ENCODE results near the gene OR51B4. TPM values are rescaled to one million over a fixed set of nuclear protein-coding genes. Genes with fewer than 3 reads are reported as not detected.

Gene OR51B4
- total and polyA plus RNA-seq, 2 donors (not counting 1 experiment from before 2014, with no cell fraction given) = 0.17 TPM; not detected in 1

DNA sequence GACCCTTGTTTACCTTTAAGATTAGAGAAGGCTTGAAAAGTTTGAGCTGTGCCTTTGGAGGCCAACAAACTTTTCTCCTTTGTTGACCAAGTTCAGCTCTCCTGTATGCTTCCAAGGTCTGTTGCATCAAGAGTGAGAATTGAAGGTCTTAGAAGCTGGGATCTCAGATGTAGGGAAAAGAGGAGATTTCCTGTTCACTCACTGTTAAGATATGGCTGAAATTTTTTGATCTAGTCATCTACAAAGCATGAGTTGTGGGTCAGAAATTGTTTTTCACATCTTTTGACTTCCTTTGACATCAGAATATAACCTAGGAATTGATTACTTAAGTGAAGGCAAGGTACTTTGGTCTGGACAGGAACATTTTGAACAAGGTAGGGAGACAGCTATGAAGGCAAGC is 12.1 kb downstream of the OR51B4 start:
- no peak overlapping the region for H3K4me3 ChIP-seq (replicated peaks in 1 of 4; ENCODE audit: control extremely low read depth in 1 of 4, insufficient read depth in 1 of 4, low read depth in 3 of 4, low read length in 4 of 4)
- no peaks in the 10 kb centered on the region for H3K36me3 ChIP-seq (ENCODE audit: control insufficient read depth, insufficient read depth, low read length)
- H4K20me1 ChIP-seq (ENCODE audit: control insufficient read depth, extremely low read depth, insufficient read depth, low read length) = no peaks in the 10 kb centered on the region
- peaks cover 2% of the 10 kb centered on the region for H3K4me1 ChIP-seq (ENCODE audit: control insufficient read depth, extremely low read depth, insufficient read depth, low read length)
- H3K27ac ChIP-seq (ENCODE audit: insufficient read depth, low read length) = no peak overlapping the region
- TF ChIP-seq, protein P1, sequence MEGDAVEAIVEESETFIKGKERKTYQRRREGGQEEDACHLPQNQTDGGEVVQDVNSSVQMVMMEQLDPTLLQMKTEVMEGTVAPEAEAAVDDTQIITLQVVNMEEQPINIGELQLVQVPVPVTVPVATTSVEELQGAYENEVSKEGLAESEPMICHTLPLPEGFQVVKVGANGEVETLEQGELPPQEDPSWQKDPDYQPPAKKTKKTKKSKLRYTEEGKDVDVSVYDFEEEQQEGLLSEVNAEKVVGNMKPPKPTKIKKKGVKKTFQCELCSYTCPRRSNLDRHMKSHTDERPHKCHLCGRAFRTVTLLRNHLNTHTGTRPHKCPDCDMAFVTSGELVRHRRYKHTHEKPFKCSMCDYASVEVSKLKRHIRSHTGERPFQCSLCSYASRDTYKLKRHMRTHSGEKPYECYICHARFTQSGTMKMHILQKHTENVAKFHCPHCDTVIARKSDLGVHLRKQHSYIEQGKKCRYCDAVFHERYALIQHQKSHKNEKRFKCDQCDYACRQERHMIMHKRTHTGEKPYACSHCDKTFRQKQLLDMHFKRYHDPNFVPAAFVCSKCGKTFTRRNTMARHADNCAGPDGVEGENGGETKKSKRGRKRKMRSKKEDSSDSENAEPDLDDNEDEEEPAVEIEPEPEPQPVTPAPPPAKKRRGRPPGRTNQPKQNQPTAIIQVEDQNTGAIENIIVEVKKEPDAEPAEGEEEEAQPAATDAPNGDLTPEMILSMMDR (conservative IDR thresholded peaks at IDR 0.05 in 1 of 2, IDR thresholded peaks at IDR 0.05 in 1 of 2; ENCODE audit: low read depth in 1 of 2, low read length in 2 of 2) = no peak
- no peak for TF ChIP-seq EZH2 (IDR thresholded peaks at IDR 0.05; ENCODE audit: low read length, missing control alignments)
- DNase-seq (ENCODE audit: low read depth in 2 of 2) = peak in 1 of 2 donors; percentile 12
- peak overlapping the region; percentile 33 for H2AFZ ChIP-seq (ENCODE audit: low read length)
- H3K9ac ChIP-seq (ENCODE audit: insufficient read depth, low read length) = no peak overlapping the region
- no peak overlapping the region for H3K4me2 ChIP-seq (ENCODE audit: extremely low read depth, insufficient read depth, low read length)
- no peaks in the 10 kb centered on the region for H3K27me3 ChIP-seq (ENCODE audit: control insufficient read depth, insufficient read depth, low read length)
- no peaks in the 10 kb centered on the region for H3K79me2 ChIP-seq (ENCODE audit: control insufficient read depth, insufficient read depth, low read length)
- H3K9me3 ChIP-seq (ENCODE audit: control insufficient read depth, insufficient read depth, low read depth, low read length) = no peaks in the 10 kb centered on the region

- no peaks in the 10 kb centered on the region for H3K79me2 ChIP-seq (ENCODE audit: control insufficient read depth, insufficient read depth, low read length)
- peak in 1 of 2 donors; percentile 49 for DNase-seq (ENCODE audit: low read depth in 2 of 2)
- no peak overlapping the region for H3K4me2 ChIP-seq (ENCODE audit: extremely low read depth, insufficient read depth, low read length)
- H3K27ac ChIP-seq (ENCODE audit: insufficient read depth, low read length) = no peak overlapping the region
- no peak overlapping the region for H2AFZ ChIP-seq (ENCODE audit: low read length)
- no peaks in the 10 kb centered on the region for H3K9me3 ChIP-seq (ENCODE audit: control insufficient read depth, insufficient read depth, low read depth, low read length)
- H3K9ac ChIP-seq (ENCODE audit: insufficient read depth, low read length) = no peak overlapping the region
- TF ChIP-seq, protein P1 (conservative IDR thresholded peaks at IDR 0.05 in 1 of 2, IDR thresholded peaks at IDR 0.05 in 1 of 2; ENCODE audit: low read depth in 1 of 2, low read length in 2 of 2) = no peak
- TF ChIP-seq EZH2 (IDR thresholded peaks at IDR 0.05; ENCODE audit: low read length, missing control alignments) = no peak
- no peaks in the 10 kb centered on the region for H3K36me3 ChIP-seq (ENCODE audit: control insufficient read depth, insufficient read depth, low read length)
- no peak overlapping the region for H3K4me3 ChIP-seq (replicated peaks in 1 of 4; ENCODE audit: control extremely low read depth in 1 of 4, insufficient read depth in 1 of 4, low read depth in 3 of 4, low read length in 4 of 4)
- H3K4me1 ChIP-seq (ENCODE audit: control insufficient read depth, extremely low read depth, insufficient read depth, low read length) = peaks cover 2% of the 10 kb centered on the region
- no peaks in the 10 kb centered on the region for H3K27me3 ChIP-seq (ENCODE audit: control insufficient read depth, insufficient read depth, low read length)
- H4K20me1 ChIP-seq (ENCODE audit: control insufficient read depth, extremely low read depth, insufficient read depth, low read length) = no peaks in the 10 kb centered on the region
Observed at GRCh38 chr11:5288906-5289550, 12.7 kb downstream of the OR51B4 start.

GRCh38 chr11:5288108-5288905 is 13.4 kb downstream of the OR51B4 start:
- no peak overlapping the region for H3K27ac ChIP-seq (ENCODE audit: insufficient read depth, low read length)
- H3K9me3 ChIP-seq (ENCODE audit: control insufficient read depth, insufficient read depth, low read depth, low read length) = no peaks in the 10 kb centered on the region
- no peaks in the 10 kb centered on the region for H3K36me3 ChIP-seq (ENCODE audit: control insufficient read depth, insufficient read depth, low read length)
- H3K4me3 ChIP-seq (replicated peaks in 1 of 4; ENCODE audit: control extremely low read depth in 1 of 4, insufficient read depth in 1 of 4, low read depth in 3 of 4, low read length in 4 of 4) = no peak overlapping the region
- TF ChIP-seq, protein P1 (conservative IDR thresholded peaks at IDR 0.05 in 1 of 2, IDR thresholded peaks at IDR 0.05 in 1 of 2; ENCODE audit: low read depth in 1 of 2, low read length in 2 of 2) = no peak
- TF ChIP-seq EZH2 (IDR thresholded peaks at IDR 0.05; ENCODE audit: low read length, missing control alignments) = no peak
- H3K4me1 ChIP-seq (ENCODE audit: control insufficient read depth, extremely low read depth, insufficient read depth, low read length) = peaks cover 2% of the 10 kb centered on the region
- H3K79me2 ChIP-seq (ENCODE audit: control insufficient read depth, insufficient read depth, low read length) = no peaks in the 10 kb centered on the region
- DNase-seq (ENCODE audit: low read depth in 2 of 2) = peak; percentile 37 to 39
- H4K20me1 ChIP-seq (ENCODE audit: control insufficient read depth, extremely low read depth, insufficient read depth, low read length) = no peaks in the 10 kb centered on the region
- no peaks in the 10 kb centered on the region for H3K27me3 ChIP-seq (ENCODE audit: control insufficient read depth, insufficient read depth, low read length)
- H3K4me2 ChIP-seq (ENCODE audit: extremely low read depth, insufficient read depth, low read length) = no peak overlapping the region
- H3K9ac ChIP-seq (ENCODE audit: insufficient read depth, low read length) = no peak overlapping the region
- no peak overlapping the region for H2AFZ ChIP-seq (ENCODE audit: low read length)

Measured in fibroblast of lung (primary cell).